NCI-H510A treated with DMSO at 0.1 percent for 48 hours (cell line): Measurements from ENCODE around the gene ASTE1.
"Not testable (repeated sequence)": the region's sequence is repeated elsewhere in the genome, so short reads cannot be mapped to it uniquely, and the experiment has no call there.

Experiments used
- DNase-seq: peaks from one replicate; lab custom pipeline; 2025; lab: John Stamatoyannopoulos, UW

Gene ASTE1

DNA sequence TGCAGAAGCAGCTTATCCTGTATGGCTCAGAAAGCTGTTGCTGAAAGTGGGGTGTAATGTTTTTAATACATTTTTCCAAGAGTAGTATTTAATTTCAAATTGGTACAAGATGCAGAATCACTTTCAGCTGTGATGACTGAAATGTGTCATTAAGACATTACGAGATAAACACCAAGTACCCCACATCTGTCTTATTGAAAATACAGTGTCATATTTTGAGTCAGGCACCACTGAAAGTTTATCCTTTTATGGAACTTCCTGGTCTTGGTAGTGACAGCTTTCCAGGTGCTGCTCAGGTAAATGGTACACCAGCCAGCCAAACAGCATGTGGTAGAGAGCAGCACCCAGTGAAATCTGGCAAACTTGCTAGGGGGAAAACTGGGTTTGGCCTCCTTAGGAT lies 16.9 kb downstream of the ASTE1 start:
- DNase-seq = no peak

DNA sequence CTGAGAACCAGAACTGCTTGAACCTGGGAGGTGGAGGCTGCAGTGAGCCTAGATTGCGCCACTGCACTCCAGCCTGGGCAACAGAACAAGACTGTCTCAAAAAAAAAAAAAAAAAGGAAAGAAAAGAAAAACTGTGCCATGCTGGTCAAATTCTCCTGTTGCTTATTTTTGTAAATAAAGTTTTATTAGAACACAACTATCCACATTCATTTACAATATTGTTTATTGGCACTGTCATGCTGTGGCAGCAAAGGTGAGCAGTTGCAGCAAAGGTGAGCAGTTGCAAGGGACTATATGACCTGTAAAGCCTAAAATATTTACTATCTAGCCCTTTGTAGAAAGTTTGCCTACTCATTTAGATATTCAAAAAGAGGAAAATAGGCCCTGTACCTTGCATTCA lies 18.3 kb downstream of the ASTE1 start:
- no peak for DNase-seq

- DNase-seq = no peak
These were observed 18.8 kb downstream of the ASTE1 start for GRCh38 chr3:131007782-131008181.

GRCh38 chr3:131007256-131007655 lies 19.4 kb downstream of the ASTE1 start:
- DNase-seq = no peak

DNA sequence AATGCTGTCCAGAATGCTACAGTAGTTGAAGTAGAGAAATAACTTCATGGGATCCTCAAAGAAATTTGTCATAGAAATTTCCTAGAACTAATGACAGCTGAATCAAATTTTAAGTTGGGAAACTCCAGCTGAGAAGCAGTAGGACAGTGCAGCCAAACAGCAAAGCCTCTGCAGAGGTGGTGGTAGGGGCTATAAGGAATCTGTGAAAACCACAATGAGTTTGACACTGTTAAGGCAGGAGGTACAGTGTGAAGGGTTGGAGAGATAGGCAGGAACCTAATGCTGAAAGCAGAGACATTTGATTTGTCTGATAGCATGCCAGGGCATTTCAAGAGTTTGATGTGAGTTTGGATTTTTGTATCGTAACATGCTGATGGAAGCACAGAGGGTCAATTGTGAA lies 22.0 kb downstream of the ASTE1 start:
- no peak for DNase-seq

GRCh38 chr3:131001071-131001470 lies 25.6 kb downstream of the ASTE1 start:
- no peak for DNase-seq

GRCh38 chr3:130997289-130997688 lies 29.3 kb downstream of the ASTE1 start:
- no peak for DNase-seq

GRCh38 chr3:130992344-130992743 lies 34.3 kb downstream of the ASTE1 start:
- peak; percentile 4 for DNase-seq

- DNase-seq = no peak
These were observed 35.5 kb downstream of the ASTE1 start for GRCh38 chr3:130991126-130991525.

- DNase-seq = no peak
These were observed 36.3 kb downstream of the ASTE1 start for GRCh38 chr3:130990282-130990681.

- DNase-seq = no peak
These were observed 45.2 kb downstream of the ASTE1 start for GRCh38 chr3:130981469-130981868.

DNA sequence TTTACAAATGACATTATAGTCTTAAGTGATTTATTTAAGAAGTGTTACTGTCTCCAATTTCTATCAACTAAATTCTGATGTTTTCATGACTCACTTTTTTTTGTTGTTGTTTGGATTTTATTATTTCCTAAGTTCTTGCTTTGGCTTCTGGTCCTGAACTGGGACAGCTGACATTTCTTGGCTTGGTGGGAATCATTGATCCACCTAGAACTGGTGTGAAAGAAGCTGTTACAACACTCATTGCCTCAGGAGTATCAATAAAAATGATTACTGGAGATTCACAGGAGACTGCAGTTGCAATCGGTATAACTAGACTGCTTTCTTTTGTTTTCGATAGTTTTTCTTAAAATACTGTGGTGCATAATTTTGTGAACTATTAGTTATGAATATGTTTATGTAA lies 47.5 kb downstream of the ASTE1 start:
- DNase-seq = no peak

DNA sequence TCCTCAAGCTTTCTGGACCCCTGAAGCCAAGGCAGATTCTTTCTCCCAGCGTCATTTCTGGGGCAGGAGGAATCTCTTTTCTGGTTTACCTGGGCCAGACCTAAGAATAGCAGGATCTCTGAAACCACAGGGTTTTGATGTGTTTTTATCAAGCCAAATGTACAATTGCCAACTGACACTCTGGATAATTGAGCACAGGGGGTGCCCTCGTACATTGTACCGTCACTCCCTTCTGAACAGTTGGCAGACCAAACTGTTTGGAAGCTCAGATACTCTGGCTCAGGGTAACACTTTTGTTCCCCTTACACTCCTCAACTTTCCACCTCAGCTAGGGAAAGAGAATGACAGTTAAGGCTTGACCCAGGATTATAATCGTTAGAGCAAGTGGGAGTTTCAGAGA lies 49.9 kb downstream of the ASTE1 start:
- no peak for DNase-seq

DNA sequence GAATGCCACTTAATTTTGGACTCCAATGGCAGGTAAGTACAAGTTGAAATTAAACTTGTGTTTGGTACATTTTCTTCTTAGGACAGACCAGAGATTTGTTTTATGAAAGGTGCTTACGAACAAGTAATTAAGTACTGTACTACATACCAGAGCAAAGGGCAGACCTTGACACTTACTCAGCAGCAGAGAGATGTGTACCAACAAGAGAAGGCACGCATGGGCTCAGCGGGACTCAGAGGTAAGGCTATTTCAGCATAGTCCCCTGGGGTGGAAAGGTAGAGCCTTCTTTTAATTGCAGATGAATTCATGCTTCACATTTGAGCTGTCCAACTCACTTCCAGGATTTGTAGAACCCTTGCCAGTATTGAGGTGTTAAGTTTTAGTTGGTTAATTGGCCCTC lies 51.4 kb downstream of the ASTE1 start:
- DNase-seq = no peak

- no peak for DNase-seq
These were observed 52.4 kb downstream of the ASTE1 start for GRCh38 chr3:130974201-130974600.

DNA sequence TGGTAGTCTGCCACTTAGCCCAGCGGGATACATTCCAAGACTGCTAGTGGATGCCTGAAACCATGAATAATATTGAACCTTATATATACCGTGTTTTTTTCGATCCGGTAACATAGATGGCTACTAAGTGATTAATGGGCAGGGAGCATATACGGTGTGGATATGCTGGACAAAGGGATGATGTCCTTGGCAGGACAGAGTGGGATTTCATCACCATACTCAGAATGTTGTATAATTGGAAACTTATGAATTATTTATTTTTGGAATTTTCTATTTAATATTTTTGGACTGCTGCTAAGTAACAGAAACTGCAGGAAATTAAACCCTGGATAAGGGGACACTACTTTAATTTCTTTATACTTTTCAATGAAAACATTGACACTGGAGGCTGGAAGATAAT lies 53.2 kb downstream of the ASTE1 start:
- no peak for DNase-seq

DNA sequence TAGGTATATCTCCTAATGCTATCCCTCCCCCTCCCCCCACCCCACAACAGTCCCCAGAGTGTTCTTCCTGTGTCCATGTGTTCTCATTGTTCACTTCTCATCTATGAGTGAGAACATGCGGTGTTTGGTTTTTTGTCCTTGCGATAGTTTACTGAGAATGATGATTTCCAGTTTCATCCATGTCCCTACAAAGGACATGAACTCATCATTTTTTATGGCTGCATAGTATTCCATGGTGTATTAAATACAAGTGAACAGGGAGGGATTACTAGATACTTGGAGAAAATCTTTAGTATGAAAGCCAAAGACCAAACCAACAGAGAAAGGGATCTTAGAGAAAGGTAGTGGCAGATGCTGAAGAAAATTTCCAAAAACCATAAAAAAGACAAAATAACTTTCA lies 54.0 kb downstream of the ASTE1 start:
- DNase-seq = not testable (repeated sequence)

GRCh38 chr3:130971208-130971607 lies 55.4 kb downstream of the ASTE1 start:
- DNase-seq = no peak

DNA sequence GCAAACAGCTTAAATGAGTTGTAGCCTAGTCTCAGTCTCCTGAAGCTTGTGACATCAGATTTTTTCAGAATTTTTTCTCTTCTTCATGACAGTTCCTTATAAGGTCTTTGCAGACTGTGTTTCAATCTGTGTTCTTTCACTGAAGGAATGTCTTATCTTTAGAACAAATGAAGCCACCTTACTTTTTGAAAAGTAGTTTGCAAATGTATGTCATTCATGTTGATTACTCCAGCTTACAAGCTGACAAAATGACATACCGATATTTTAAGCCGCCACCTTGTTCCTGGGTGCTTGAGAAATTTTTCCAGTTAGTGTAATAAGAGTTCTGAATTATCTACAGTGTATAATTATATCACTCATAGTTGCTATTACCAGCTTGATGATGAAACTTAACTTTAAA lies 57.0 kb downstream of the ASTE1 start:
- no peak for DNase-seq

DNA sequence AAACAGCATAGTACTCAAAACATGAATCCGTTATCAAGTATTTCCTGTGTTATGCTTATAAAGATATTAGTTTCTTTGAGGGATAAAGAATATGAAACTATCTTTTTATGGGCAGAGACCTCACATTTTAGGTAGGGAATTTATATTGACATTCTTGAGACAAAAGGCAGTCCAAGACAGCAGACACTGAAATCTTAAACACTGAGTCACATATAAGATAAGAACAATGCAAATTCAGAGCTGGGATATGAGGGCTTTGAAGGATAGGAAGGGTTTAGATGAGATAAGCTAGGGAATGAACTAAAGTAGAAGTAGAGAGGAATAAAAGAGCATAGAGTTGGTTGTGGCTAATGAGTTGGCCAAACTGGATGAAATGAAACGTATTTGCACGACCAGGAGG lies 58.4 kb downstream of the ASTE1 start:
- DNase-seq = no peak

DNA sequence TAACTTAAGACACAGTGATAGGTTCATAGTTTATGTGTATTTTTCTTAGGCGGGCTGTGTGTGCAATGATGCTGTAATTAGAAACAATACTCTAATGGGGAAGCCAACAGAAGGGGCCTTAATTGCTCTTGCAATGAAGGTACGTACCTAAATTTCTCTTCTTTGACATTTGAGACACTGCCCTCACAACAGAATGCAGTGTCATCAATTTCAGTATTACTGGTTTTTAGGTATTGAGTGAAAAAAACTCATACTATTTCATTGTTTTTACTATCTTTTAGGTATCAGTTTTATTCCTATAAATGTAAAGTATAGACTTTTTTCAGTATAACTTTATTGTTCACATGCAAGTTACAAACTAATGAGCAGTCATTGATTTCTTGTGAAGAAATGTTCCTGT lies 59.3 kb downstream of the ASTE1 start:
- DNase-seq = no peak

DNA sequence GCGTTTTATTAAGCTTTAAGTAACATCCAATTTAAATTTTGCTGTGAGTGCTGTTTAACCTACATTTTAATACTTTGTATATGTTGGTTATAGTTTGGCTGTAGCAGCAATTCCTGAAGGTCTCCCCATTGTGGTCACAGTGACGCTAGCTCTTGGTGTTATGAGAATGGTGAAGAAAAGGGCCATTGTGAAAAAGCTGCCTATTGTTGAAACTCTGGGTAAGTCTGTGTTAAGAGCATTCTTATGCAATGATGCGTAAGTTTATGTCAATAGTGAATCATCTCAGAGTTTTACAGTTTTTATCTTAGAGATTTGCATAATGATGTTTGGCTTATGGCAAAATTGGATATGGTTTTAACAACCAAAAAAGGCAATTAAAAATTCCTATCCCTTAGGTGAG lies 62.7 kb downstream of the ASTE1 start:
- DNase-seq = no peak
